ENCODE measurements around the gene PRKCG. TPM values are rescaled to one million over a fixed set of nuclear protein-coding genes. Genes with fewer than 3 reads are reported as not detected.

PRKCG gene
- total RNA-seq, 1 donor: not detected

GRCh38 chr19:53892981-53893325 is 11.0 kb downstream of the PRKCG start:
- TF ChIP-seq, protein P1, sequence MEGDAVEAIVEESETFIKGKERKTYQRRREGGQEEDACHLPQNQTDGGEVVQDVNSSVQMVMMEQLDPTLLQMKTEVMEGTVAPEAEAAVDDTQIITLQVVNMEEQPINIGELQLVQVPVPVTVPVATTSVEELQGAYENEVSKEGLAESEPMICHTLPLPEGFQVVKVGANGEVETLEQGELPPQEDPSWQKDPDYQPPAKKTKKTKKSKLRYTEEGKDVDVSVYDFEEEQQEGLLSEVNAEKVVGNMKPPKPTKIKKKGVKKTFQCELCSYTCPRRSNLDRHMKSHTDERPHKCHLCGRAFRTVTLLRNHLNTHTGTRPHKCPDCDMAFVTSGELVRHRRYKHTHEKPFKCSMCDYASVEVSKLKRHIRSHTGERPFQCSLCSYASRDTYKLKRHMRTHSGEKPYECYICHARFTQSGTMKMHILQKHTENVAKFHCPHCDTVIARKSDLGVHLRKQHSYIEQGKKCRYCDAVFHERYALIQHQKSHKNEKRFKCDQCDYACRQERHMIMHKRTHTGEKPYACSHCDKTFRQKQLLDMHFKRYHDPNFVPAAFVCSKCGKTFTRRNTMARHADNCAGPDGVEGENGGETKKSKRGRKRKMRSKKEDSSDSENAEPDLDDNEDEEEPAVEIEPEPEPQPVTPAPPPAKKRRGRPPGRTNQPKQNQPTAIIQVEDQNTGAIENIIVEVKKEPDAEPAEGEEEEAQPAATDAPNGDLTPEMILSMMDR (IDR thresholded peaks at IDR 0.05; ENCODE audit: insufficient read depth, low read length): no peak
- DNase-seq (ENCODE audit: low read depth): no peak
- no peak overlapping the region for H3K4me3 ChIP-seq (ENCODE audit: low read depth, low read length)

- DNase-seq (ENCODE audit: low read depth): no peak
- no peak overlapping the region for H3K4me3 ChIP-seq (ENCODE audit: low read depth, low read length)
- TF ChIP-seq, protein P1 (IDR thresholded peaks at IDR 0.05; ENCODE audit: insufficient read depth, low read length): no peak
Observed at GRCh38 chr19:53894707-53895106, 12.7 kb downstream of the PRKCG start.

- DNase-seq (ENCODE audit: low read depth): no peak
- TF ChIP-seq, protein P1 (IDR thresholded peaks at IDR 0.05; ENCODE audit: insufficient read depth, low read length): no peak
- no peak overlapping the region for H3K4me3 ChIP-seq (ENCODE audit: low read depth, low read length)
Observed at GRCh38 chr19:53896682-53897081, 14.7 kb downstream of the PRKCG start.

- DNase-seq (ENCODE audit: low read depth): no peak
- TF ChIP-seq, protein P1 (IDR thresholded peaks at IDR 0.05; ENCODE audit: insufficient read depth, low read length): no peak
- no peak overlapping the region for H3K4me3 ChIP-seq (ENCODE audit: low read depth, low read length)
Observed at GRCh38 chr19:53897459-53897858, 15.5 kb downstream of the PRKCG start.

DNA sequence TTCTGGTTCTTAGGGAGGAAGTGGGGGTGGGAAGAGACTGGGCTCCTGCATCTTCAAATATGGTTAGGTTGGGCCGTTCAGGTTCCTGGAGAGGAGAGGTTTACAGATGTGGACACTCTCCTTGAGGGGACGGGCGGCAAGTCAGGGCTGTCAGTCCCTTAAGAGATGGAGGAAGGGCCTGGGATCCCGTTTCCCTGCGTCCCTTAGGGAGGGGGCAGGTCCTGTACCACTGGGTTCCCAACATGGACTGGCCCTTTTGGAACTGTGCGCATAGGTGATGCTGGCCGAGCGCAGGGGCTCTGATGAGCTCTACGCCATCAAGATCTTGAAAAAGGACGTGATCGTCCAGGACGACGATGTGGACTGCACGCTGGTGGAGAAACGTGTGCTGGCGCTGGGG is 16.2 kb downstream of the PRKCG start:
- TF ChIP-seq, protein P1 (IDR thresholded peaks at IDR 0.05; ENCODE audit: insufficient read depth, low read length): no peak
- H3K4me3 ChIP-seq (ENCODE audit: low read depth, low read length): no peak overlapping the region
- no peak for DNase-seq (ENCODE audit: low read depth)

DNA sequence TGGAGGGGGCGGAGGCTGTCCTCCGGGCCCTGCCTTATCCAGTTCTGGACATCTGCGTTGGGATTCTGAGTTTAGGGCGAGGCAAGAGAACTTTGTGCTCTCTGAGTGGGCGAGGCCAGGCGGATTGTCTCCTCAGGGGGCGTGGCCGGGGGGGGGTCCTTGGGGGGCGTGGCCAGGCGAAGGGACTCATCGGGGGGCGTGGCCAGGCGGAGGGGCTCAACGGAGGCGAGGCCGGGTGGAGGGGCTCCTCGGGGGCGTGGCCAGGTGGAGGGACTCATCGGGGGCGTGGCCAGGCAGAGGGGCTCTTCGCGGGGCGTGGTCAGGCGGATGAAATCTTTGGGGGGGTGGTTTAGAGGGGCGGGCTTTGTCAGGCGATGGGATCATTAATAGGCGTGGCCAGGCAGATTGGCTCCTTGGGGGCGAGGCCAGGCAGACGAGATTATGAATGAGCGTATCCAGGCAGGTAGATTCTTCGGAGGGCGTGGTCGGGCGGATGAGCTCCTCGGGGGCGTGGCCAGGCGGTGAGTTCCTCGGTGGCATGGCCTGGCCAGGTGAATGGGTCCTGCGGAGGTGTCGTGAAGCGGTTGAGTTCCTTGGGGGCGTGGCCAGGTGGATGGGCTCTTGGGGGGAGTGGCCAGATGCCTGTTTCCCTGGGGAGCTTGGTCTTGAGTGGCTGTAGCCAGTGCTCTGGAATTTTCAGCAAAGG is 16.8 kb downstream of the PRKCG start:
- DNase-seq (ENCODE audit: low read depth): no peak
- no peak overlapping the region for H3K4me3 ChIP-seq (ENCODE audit: low read depth, low read length)
- TF ChIP-seq, protein P1 (IDR thresholded peaks at IDR 0.05; ENCODE audit: insufficient read depth, low read length): no peak
